Heart left ventricle (tissue), 13 donors: ENCODE measurements around the gene ALG9.

Source experiments
- POLR2A ChIP-seq, 2 donors: fragments of 450-650 bp; IDR thresholded peaks; one replicate each; pipeline ENCODE4 v1.6.1; 2017; ENCODE audit warnings: antibody characterized with exemption in 2 of 2, mild to moderate bottlenecking in 2 of 2, moderate library complexity in 2 of 2
- TF ChIP-seq, protein P1 (sequence below), 12 donors: fragments of 200-600 bp; sonication (generic) in 4 of 12; IDR thresholded peaks; one replicate each; pipeline versions ENCODE4 v1.5.0 to v1.8.0; 2018 to 2022; ENCODE audit warnings: antibody characterized with exemption in 12 of 12, mild to moderate bottlenecking in 5 of 12
- donor health status: ischemic (EF 13 %, LVEDD 7.1; RV severe dilation, severe dysfunction).
- donor health status: DM: no; HTN: yes; CAD: no.
- donor health status: DM: no; HTN: no; CAD: no.
- donor health status: ischemic (EF 25% LVEDD 6.9; RV normal size, moderate dysfunction).
- donor health status: ischemic (EF 25% LVEDD 5.7; RV mildly dilated, moderate dysfunction).
- donor health status: ischemic (EF 35%, LVEDD 5.7; RV mildly dilated, moderate dysfunction).
- donor health status: nonischemic (EF 11% LVEDD 7.7; RV severe dilation, severe dysfunction).
- donor health status: DM: yes; HTN: yes; CAD: no.
- donor health status: PGD.
- donor health status: ischemic (EF 29% LVEDD 5.4; RV normal size, mild dysfunction).
- donor health status: nonischemic (EF 23%, LVEDD 6.1; RV moderate dilation, normal function).

GRCh38 chr11:111779118-111779517 is 92.3 kb downstream of the ALG9 start:
- TF ChIP-seq, protein P1, sequence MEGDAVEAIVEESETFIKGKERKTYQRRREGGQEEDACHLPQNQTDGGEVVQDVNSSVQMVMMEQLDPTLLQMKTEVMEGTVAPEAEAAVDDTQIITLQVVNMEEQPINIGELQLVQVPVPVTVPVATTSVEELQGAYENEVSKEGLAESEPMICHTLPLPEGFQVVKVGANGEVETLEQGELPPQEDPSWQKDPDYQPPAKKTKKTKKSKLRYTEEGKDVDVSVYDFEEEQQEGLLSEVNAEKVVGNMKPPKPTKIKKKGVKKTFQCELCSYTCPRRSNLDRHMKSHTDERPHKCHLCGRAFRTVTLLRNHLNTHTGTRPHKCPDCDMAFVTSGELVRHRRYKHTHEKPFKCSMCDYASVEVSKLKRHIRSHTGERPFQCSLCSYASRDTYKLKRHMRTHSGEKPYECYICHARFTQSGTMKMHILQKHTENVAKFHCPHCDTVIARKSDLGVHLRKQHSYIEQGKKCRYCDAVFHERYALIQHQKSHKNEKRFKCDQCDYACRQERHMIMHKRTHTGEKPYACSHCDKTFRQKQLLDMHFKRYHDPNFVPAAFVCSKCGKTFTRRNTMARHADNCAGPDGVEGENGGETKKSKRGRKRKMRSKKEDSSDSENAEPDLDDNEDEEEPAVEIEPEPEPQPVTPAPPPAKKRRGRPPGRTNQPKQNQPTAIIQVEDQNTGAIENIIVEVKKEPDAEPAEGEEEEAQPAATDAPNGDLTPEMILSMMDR (IDR thresholded peaks at IDR 0.05) = no peak
- no peak for TF ChIP-seq POLR2A (IDR thresholded peaks at IDR 0.05)
